Heart left ventricle (tissue), 16 donors: ENCODE measurements around the gene ZNF865. TPM values are rescaled to one million over a fixed set of nuclear protein-coding genes. Genes with fewer than 3 reads are reported as not detected.

Source experiments
- ATAC-seq, 4 donors: fragments of 200-7000 bp; cut with Tn5 transposase; one replicate each; pipeline ENCODE4 v1.9.1; 2020 to 2022; ENCODE audit warnings: moderate library complexity in 4 of 4, mild to moderate bottlenecking in 3 of 4, moderate number of reproducible peaks in 1 of 4
- DNase-seq, 5 donors: peaks; one replicate each; pipeline ENCODE4 v3.0.0-alpha.2; 2020
- H3K27ac ChIP-seq, 12 donors: fragments of 200-600 bp; sonication (generic) in 4 of 12; one replicate each; pipeline versions ENCODE4 v1.5.0 to v1.8.0; 2016 to 2022; ENCODE audit warnings: mild to moderate bottlenecking in 2 of 12
- H3K27me3 ChIP-seq, 9 donors: fragments of 200-600 bp; sonication (generic) in 2 of 9; one replicate each; pipeline versions ENCODE4 v1.5.1 to v1.8.0; 2016 to 2022; ENCODE audit warnings: mild to moderate bottlenecking in 3 of 9
- H3K36me3 ChIP-seq, 9 donors: fragments of 200-600 bp; sonication (generic) in 2 of 9; one replicate each; pipeline versions ENCODE4 v1.5.0 to v1.8.0; 2018 to 2022; ENCODE audit warnings: mild to moderate bottlenecking in 2 of 9
- H3K4me1 ChIP-seq, 12 donors: fragments of 200-600 bp; sonication (generic) in 4 of 12; one replicate each; pipeline versions ENCODE4 v1.5.0 to v1.8.0; 2016 to 2022; ENCODE audit warnings: mild to moderate bottlenecking in 3 of 12
- H3K4me3 ChIP-seq, 12 donors: fragments of 200-600 bp; sonication (generic) in 4 of 12; one replicate each; pipeline versions ENCODE4 v1.5.0 to v1.8.0; 2017 to 2022; ENCODE audit warnings: mild to moderate bottlenecking in 9 of 12, moderate library complexity in 4 of 12
- H3K9me3 ChIP-seq, 12 donors: fragments of 200-600 bp; sonication (generic) in 4 of 12; one replicate each; pipeline versions ENCODE4 v1.5.0 to v1.8.0; 2016 to 2022; ENCODE audit warnings: mild to moderate bottlenecking in 1 of 12
- CTCF ChIP-seq, 12 donors: fragments of 200-600 bp; sonication (generic) in 4 of 12; IDR thresholded peaks; one replicate each; pipeline versions ENCODE4 v1.5.0 to v1.8.0; 2018 to 2022; ENCODE audit warnings: antibody characterized with exemption in 12 of 12, mild to moderate bottlenecking in 5 of 12
- POLR2A ChIP-seq, 2 donors: fragments of 450-650 bp; IDR thresholded peaks; one replicate each; pipeline ENCODE4 v1.6.1; 2017; ENCODE audit warnings: antibody characterized with exemption in 2 of 2, mild to moderate bottlenecking in 2 of 2, moderate library complexity in 2 of 2
- WGBS, 4 donors: extraction: QIAGEN DNeasy Blood & Tissue Kit in 2 of 4; methylation state at CpG; one replicate each; pipeline versions ENCODE4 v1.1.5 to v1.1.7; 2013 to 2018; 5-methylcytosine and 5-hydroxymethylcytosine counted together
- intact Hi-C, 10 donors: fragments of 100-400 bp; cut with DNase I; formaldehyde crosslinking; loops; one replicate each; pipeline versions ENCODE4 v1.11.1 to v1.14.2; 2022
- polyA plus RNA-seq, 2 donors: library from polyadenylated mRNA; stranded (reverse); fragments of 200-250 nt; gene quantifications; one replicate each; pipeline ENCODE4 v1.2.3, GENCODE V29; 2013
- total RNA-seq, 9 donors: library from RNA; depleted of rRNA in 2 of 9; stranded (reverse); fragments of >200 nt in 2 of 9; fragmentation: NEBNext Ultra II Directional in 3 of 9; extraction: Animal tissue kit (Norgen Biotek cat#: 25700) in 3 of 9; gene quantifications; one replicate each; pipeline versions ENCODE4 v1.1.0 to v1.2.4, GENCODE V29; 2016 to 2023
- donor health status: ischemic (EF 13 %, LVEDD 7.1; RV severe dilation, severe dysfunction).
- donor health status: healthy with polysubstance abuse.
- donor health status: DM: no; HTN: yes; CAD: no.
- donor health status: DM: no; HTN: no; CAD: no.
- donor health status: ischemic (EF 25% LVEDD 6.9; RV normal size, moderate dysfunction).
- donor health status: ischemic (EF 25% LVEDD 5.7; RV mildly dilated, moderate dysfunction).
- donor health status: healthy.
- donor health status: DM: yes; HTN: yes; CAD: no.
- donor health status: ischemic (EF 35%, LVEDD 5.7; RV mildly dilated, moderate dysfunction).
- donor health status: nonischemic (EF 11% LVEDD 7.7; RV severe dilation, severe dysfunction).
- donor health status: DM: yes; HTN: yes; CAD: no.
- donor health status: PGD.
- donor health status: ischemic (EF 29% LVEDD 5.4; RV normal size, mild dysfunction).
- donor health status: nonischemic (EF 23%, LVEDD 6.1; RV moderate dilation, normal function).

ZNF865 gene
- total and polyA plus RNA-seq, 11 donors, result 11.4 to 24.3 (median 14.2) TPM

DNA sequence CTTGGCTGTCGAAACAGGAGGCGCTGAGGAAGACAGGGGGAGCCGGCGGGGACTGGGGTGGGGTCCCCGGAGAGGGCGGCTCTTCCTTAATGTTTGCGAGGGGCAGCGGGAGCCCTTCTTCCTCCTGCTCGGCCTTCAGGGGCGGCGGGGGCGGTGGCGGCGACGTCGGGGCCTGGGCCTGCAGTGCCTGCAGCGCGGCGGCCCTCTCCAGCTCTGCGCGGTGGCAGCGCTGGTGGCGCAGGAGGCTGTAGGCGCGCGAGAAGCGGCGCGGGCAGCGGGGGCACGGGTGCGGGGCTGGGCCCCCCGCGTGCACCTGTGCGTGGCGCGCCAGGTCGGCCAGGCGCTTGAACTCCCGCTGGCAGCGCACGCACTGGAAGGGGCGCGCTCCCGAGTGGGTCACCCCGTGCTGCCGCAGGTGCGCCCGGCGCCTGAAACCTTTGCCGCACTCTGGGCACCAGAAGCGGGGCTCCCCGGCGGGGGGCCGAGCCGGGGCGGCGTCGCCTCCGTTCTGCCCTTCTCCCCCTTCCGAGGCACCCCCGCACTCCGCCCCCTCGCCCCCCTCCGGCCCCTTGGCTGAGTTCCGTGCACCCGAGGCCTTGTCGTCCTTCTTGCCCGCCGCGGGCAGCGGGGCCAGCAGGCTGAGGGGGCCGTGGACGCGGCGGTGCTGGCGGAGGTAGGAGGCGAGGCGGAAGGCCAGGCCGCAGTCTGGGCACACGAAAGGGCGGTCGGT is 27.3 kb upstream of the ZNF865 start:
- peaks cover 0 to 21% (median 9%) of the 10 kb centered on the region in 12 donors for H3K4me1 ChIP-seq
- no peaks in the 10 kb centered on the region for H3K9me3 ChIP-seq
- DNase-seq (no peak), ATAC-seq (no peak)
- no peak overlapping the region for H3K27ac ChIP-seq
- no peaks in the 10 kb centered on the region for H3K27me3 ChIP-seq
- 94 to 96% (median 95%) methylated on average over 56 to 83 of the region's 83 CpGs for WGBS, 4 donors
- TF ChIP-seq CTCF (IDR thresholded peaks at IDR 0.05), result no peak
- no peak for TF ChIP-seq POLR2A (IDR thresholded peaks at IDR 0.05)
- intact Hi-C loops, result loop anchor here in 1 of 10 donors (5.0 kb wide), 1 partner anchor 46 kb away; no protein-coding TSS in a partner anchor
- no peak overlapping the region for H3K4me3 ChIP-seq
- peaks cover 0 to 26% (median 16%) of the 10 kb centered on the region in 9 donors for H3K36me3 ChIP-seq

DNA sequence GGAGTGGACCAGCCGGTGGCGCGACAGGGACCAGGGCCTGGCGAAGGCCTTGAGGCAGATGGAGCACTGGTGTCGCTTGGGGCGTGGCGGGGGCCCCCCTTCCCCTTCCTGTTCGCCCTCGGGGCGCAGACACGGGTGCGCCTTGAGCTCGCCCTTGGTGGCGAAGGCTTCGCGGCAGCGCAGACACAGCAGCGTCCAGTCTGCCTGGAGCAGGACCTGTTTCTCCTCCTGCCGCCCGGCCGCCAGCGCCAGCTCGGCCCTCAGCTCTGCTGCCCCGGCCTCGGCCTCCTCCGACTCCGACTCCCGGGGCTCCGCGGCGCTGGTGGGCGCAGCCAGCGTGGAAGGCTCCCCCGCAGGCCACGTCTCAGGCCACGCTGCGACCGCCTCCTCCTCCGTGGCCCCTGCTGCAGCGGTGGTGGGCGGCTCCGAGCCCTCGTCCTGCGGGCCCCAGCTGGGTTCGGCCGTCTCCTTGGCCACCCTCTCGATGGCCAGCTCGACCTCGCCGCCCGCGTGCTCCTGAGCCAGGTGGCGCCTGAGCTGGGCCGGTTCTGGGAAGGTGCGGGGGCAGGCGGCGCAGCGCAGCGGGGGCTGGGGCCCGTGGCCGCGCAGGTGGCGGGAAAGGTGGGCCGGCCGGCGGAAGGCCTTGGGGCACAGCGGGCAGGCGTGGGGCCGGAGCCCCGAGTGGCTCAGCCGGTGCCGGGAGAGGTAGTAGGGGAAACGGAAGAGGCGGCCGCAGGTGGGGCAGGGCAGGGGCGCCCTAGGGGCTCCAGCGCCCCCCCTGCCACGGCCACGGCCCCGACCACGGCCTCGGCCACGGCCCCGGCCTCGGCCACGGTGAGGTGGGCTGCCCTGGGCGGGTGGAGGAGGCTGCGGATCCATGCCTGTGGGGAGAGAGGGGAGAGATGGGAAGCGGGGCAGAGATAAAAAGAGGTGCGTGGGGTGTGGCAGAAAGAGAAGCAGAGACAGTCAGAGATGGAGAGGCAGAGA is 26.4 kb upstream of the ZNF865 start:
- Histone ChIP-seq H3K27me3 (no peaks in the 10 kb centered on the region), H3K4me3 (peak overlapping the region in 9 of 12 donors; percentile 74 to 95 (median 91)), H3K4me1 (peaks cover 0 to 21% (median 9%) of the 10 kb centered on the region in 12 donors), H3K36me3 (peaks cover 0 to 26% (median 16%) of the 10 kb centered on the region in 9 donors), H3K9me3 (no peaks in the 10 kb centered on the region), H3K27ac (peak overlapping the region in 8 of 12 donors; percentile 90 to 99 (median 94))
- TF ChIP-seq POLR2A (IDR thresholded peaks at IDR 0.05) (no peak), CTCF (IDR thresholded peaks at IDR 0.05) (no peak)
- WGBS, 4 donors, result 92 to 95% (median 94%) methylated on average over 53 to 90 of the region's 90 CpGs
- intact Hi-C loops, result loop anchor here in 1 of 10 donors (5.0 kb wide), 1 partner anchor 47 kb away; no protein-coding TSS in a partner anchor
- ATAC-seq (peak in 1 of 4 donors; percentile 3), DNase-seq (no peak)

DNA sequence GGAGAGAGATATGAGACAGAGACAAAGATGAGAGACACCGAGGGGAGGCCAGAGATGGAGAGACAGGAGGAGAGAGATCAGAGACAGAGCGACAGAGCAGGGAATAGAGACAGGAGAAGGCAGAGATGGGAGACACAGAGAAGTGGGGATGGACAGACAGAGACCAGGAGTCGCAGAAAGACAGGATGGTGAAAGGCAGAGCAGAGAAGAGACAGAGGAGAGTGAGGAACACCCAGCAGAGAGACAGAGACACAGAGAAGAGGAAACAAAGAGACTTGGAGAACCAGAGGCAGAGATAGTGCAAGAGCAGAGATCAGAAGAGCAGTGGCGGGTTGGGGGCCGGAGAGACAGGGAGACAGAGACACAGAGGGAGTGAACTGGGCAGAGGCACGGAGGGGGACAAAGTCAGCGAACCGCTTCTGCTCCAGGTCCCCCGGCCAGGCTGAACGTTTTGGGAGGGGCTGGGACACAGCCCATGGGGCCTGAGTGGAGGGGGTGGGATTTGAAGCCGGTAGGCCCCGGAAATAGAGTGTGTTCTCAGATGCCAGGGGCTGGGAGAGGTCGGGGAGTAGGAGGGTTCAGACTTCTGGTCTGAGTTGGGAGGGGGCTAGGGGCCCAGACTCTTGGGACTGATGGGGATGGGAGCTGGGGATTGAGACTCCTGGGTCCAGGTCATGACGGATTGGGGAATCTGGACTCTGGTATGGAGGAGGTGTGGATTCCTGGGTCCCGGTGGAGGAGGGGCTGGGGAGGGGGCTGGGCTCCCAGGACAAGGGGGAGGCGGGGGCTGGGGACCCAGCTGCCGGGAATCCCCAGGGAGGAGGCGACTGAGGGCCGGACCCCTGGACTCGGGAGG is 25.5 kb upstream of the ZNF865 start:
- Histone ChIP-seq H3K4me3 (peak overlapping the region; percentile 74 to 97 (median 90)), H3K36me3 (peaks cover 0 to 26% (median 16%) of the 10 kb centered on the region in 9 donors), H3K27me3 (no peaks in the 10 kb centered on the region), H3K4me1 (peaks cover 0 to 21% (median 9%) of the 10 kb centered on the region in 12 donors), H3K27ac (peak overlapping the region; percentile 89 to 99 (median 94)), H3K9me3 (no peaks in the 10 kb centered on the region)
- intact Hi-C loops, result loop anchor here in 4 of 10 donors (2.0 to 5.0 kb wide), 5 partner anchors 33 to 63 kb away; partner anchors contain the start of gene SBK3 (in 1 of the 4)
- WGBS, 4 donors, result 8 to 14% (median 12%) methylated on average over 14 to 20 of the region's 20 CpGs
- ATAC-seq, result peak; percentile 33 to 64 (median 48)
- peak in 2 of 5 donors; percentile 49 to 52 for DNase-seq
- no peak for TF ChIP-seq CTCF (IDR thresholded peaks at IDR 0.05)
- no peak for TF ChIP-seq POLR2A (IDR thresholded peaks at IDR 0.05)
